Mesenchymal stem cell (in vitro differentiated cells and primary cell): ENCODE measurements around the gene STOX2.
"Not testable (repeated sequence)": the region's sequence is repeated elsewhere in the genome, so short reads cannot be mapped to it uniquely, and the experiment has no call there.

ENCODE experiments used
- DNase-seq: peaks from one replicate; pipeline ENCODE4 v3.0.0-alpha.2; 2013
- H2AFZ ChIP-seq: one replicate; pipeline ENCODE4 v1.6.1; 2013; ENCODE audit warnings: low read depth, mild to moderate bottlenecking, control low read depth, inconsistent platforms, low read length, moderate library complexity
- H2AK5ac ChIP-seq: 2 replicates; pipeline ENCODE4 v1.6.1; 2013; ENCODE audit warnings: low read length, moderate library complexity, mild to moderate bottlenecking, inconsistent platforms; ENCODE audit not compliant: severe bottlenecking
- H2BK120ac ChIP-seq: one replicate; pipeline ENCODE4 v1.6.1; 2013; ENCODE audit warnings: low read depth, mild to moderate bottlenecking, inconsistent platforms, low read length, moderate library complexity
- H2BK12ac ChIP-seq, 2 experiments: one replicate each; pipeline ENCODE4 v1.6.1; 2013; ENCODE audit warnings: inconsistent platforms in 2 of 2, low read length in 2 of 2, mild to moderate bottlenecking in 2 of 2, moderate library complexity in 2 of 2, control low read depth in 1 of 2
- H2BK15ac ChIP-seq: one replicate; pipeline ENCODE4 v1.6.1; 2013; ENCODE audit warnings: mild to moderate bottlenecking, low read depth, inconsistent platforms; ENCODE audit not compliant: poor library complexity, severe bottlenecking
- H2BK5ac ChIP-seq: 2 replicates; pipeline ENCODE4 v1.6.1; 2013; ENCODE audit warnings: low read depth, mild to moderate bottlenecking, low read length, control low read depth, inconsistent platforms; ENCODE audit not compliant: poor library complexity, severe bottlenecking
- H3K14ac ChIP-seq, 2 experiments: one replicate each; pipeline ENCODE4 v1.6.1; 2013; ENCODE audit warnings: inconsistent platforms in 2 of 2, low read length in 2 of 2, control low read depth in 1 of 2, mild to moderate bottlenecking in 1 of 2, moderate library complexity in 1 of 2
- H3K18ac ChIP-seq, 2 experiments: one replicate each; pipeline ENCODE4 v1.6.1; 2013; ENCODE audit warnings: inconsistent platforms in 2 of 2, low read length in 2 of 2, control low read depth in 1 of 2, low read depth in 1 of 2, mild to moderate bottlenecking in 1 of 2
- H3K23ac ChIP-seq, 2 experiments: one replicate each; pipeline ENCODE4 v1.6.1; 2013; ENCODE audit warnings: inconsistent platforms in 2 of 2, low read length in 2 of 2, mild to moderate bottlenecking in 2 of 2, moderate library complexity in 2 of 2, control low read depth in 1 of 2
- H3K27ac ChIP-seq: 2 replicates; pipeline ENCODE4 v1.5.1; 2013; ENCODE audit warnings: mild to moderate bottlenecking, moderate library complexity, low read length, control low read depth, inconsistent platforms; ENCODE audit not compliant: poor library complexity, severe bottlenecking
- H3K27me3 ChIP-seq, 2 experiments: 2 replicates each; pipeline versions ENCODE4 v1.6.1 to v1.7.0; 2013; ENCODE audit warnings: low read length in 2 of 2, mild to moderate bottlenecking in 2 of 2, moderate library complexity in 2 of 2, control low read depth in 1 of 2, inconsistent platforms in 1 of 2; ENCODE audit not compliant: control insufficient read depth in 1 of 2, insufficient read depth in 1 of 2
- H3K36me3 ChIP-seq, 2 experiments: 2 replicates each; pipeline versions ENCODE4 v1.6.1 to v1.7.0; 2013; ENCODE audit warnings: low read length in 2 of 2, control low read depth in 1 of 2, inconsistent platforms in 1 of 2, low read depth in 1 of 2, mild to moderate bottlenecking in 1 of 2; ENCODE audit not compliant: insufficient read depth in 2 of 2, control insufficient read depth in 1 of 2
- H3K4ac ChIP-seq, 2 experiments: one replicate each; pipeline ENCODE4 v1.6.1; 2013; ENCODE audit warnings: inconsistent platforms in 2 of 2, low read length in 2 of 2, mild to moderate bottlenecking in 2 of 2, moderate library complexity in 2 of 2, control low read depth in 1 of 2, low read depth in 1 of 2
- H3K4me1 ChIP-seq: 2 replicates; pipeline ENCODE4 v1.6.1; 2013; ENCODE audit warnings: low read depth, low read length, control low read depth; ENCODE audit not compliant: control insufficient read depth, insufficient read depth
- H3K4me2 ChIP-seq: 2 replicates; pipeline ENCODE4 v1.6.1; 2013; ENCODE audit warnings: low read length, mild to moderate bottlenecking, inconsistent platforms; ENCODE audit not compliant: poor library complexity, severe bottlenecking
- H3K4me3 ChIP-seq, 2 experiments: 2 replicates each; pipeline versions ENCODE4 v1.5.1 to v1.7.0; 2013; ENCODE audit warnings: low read length in 2 of 2, mild to moderate bottlenecking in 2 of 2, control low read depth in 1 of 2, low read depth in 1 of 2; ENCODE audit not compliant: insufficient read depth in 1 of 2
- H3K79me1 ChIP-seq: replicated peaks from 2 replicates; pipeline ENCODE4 v1.6.1; 2013; ENCODE audit warnings: mild to moderate bottlenecking, control low read depth, low read length, inconsistent platforms; ENCODE audit not compliant: poor library complexity, severe bottlenecking
- H3K9ac ChIP-seq: 2 replicates; pipeline ENCODE4 v1.7.0; 2013; ENCODE audit warnings: mild to moderate bottlenecking, low read length, moderate library complexity
- H3K9me3 ChIP-seq: 2 replicates; pipeline ENCODE4 v1.7.0; 2013; ENCODE audit warnings: mild to moderate bottlenecking, low read length; ENCODE audit not compliant: control insufficient read depth
- H4K8ac ChIP-seq: one replicate; pipeline ENCODE4 v1.6.1; 2013; ENCODE audit warnings: inconsistent platforms, mild to moderate bottlenecking, low read length, moderate library complexity
- H4K91ac ChIP-seq: one replicate; pipeline ENCODE4 v1.6.1; 2013; ENCODE audit warnings: mild to moderate bottlenecking, low read length, inconsistent platforms
- WGBS: methylation state at CpG from one replicate; pipeline ENCODE4 v1.1.7; 2013; ENCODE audit warnings: mixed read lengths; 5-methylcytosine and 5-hydroxymethylcytosine counted together

STOX2 gene

GRCh38 chr4:183952652-183953051 is 47.5 kb downstream of the STOX2 start:
- not testable (repeated sequence) for H4K91ac ChIP-seq, H2BK120ac ChIP-seq, H4K8ac ChIP-seq, H3K4me1 ChIP-seq, H2BK12ac ChIP-seq, H2AFZ ChIP-seq, H3K27me3 ChIP-seq, H3K4me2 ChIP-seq, H2AK5ac ChIP-seq, H3K79me1 ChIP-seq, H2BK5ac ChIP-seq, H2BK15ac ChIP-seq, DNase-seq, H3K18ac ChIP-seq, H3K14ac ChIP-seq, H3K9ac ChIP-seq, H3K4ac ChIP-seq, H3K23ac ChIP-seq, H3K27ac ChIP-seq, H3K4me3 ChIP-seq, H3K9me3 ChIP-seq, H3K36me3 ChIP-seq
- 86% methylated on average over 1 of the region's 1 CpG for WGBS

GRCh38 chr4:183959319-183960045 is 54.4 kb downstream of the STOX2 start:
- H3K27me3 ChIP-seq, result no peaks in the 10 kb centered on the region
- no peak overlapping the region for H3K4me2 ChIP-seq
- no peak overlapping the region for H3K18ac ChIP-seq
- H4K8ac ChIP-seq, result no peak overlapping the region
- no peak overlapping the region for H2BK15ac ChIP-seq
- no peak overlapping the region for H2AFZ ChIP-seq
- no peak overlapping the region for H4K91ac ChIP-seq
- H3K4me1 ChIP-seq, result peaks cover 2% of the 10 kb centered on the region
- H3K14ac ChIP-seq, result no peak overlapping the region
- H3K27ac ChIP-seq, result no peak overlapping the region
- H3K4me3 ChIP-seq, result peak overlapping the region in 1 of 2 experiments; percentile 64
- 84% methylated on average over 8 of the region's 10 CpGs for WGBS
- H3K79me1 ChIP-seq, result no peaks in the 10 kb centered on the region
- no peak overlapping the region for H3K23ac ChIP-seq
- no peak overlapping the region for H2BK5ac ChIP-seq
- H2BK12ac ChIP-seq, result no peak overlapping the region
- H2AK5ac ChIP-seq, result no peak overlapping the region
- H2BK120ac ChIP-seq, result no peak overlapping the region
- H3K9ac ChIP-seq, result peak overlapping the region; percentile 67
- no peak for DNase-seq
- H3K36me3 ChIP-seq, result no peaks in the 10 kb centered on the region
- H3K4ac ChIP-seq, result no peak overlapping the region
- H3K9me3 ChIP-seq, result no peaks in the 10 kb centered on the region

- no peak overlapping the region for H2BK15ac ChIP-seq
- 50% methylated on average over 5 of the region's 8 CpGs for WGBS
These were observed 54.9 kb downstream of the STOX2 start for GRCh38 chr4:183960046-183960420.

GRCh38 chr4:183960962-183961541 is 55.9 kb downstream of the STOX2 start:
- H3K9me3 ChIP-seq, result no peaks in the 10 kb centered on the region
- H3K23ac ChIP-seq, result no peak overlapping the region
- no peak overlapping the region for H3K27ac ChIP-seq
- H3K4me1 ChIP-seq, result peaks cover 2% of the 10 kb centered on the region
- WGBS, result 69% methylated on average over 7 of the region's 12 CpGs
- H2AFZ ChIP-seq, result no peak overlapping the region
- no peak overlapping the region for H4K8ac ChIP-seq
- no peaks in the 10 kb centered on the region for H3K36me3 ChIP-seq
- H3K9ac ChIP-seq, result peak overlapping the region; percentile 67
- no peak overlapping the region for H2AK5ac ChIP-seq
- no peaks in the 10 kb centered on the region for H3K79me1 ChIP-seq
- H4K91ac ChIP-seq, result no peak overlapping the region
- H3K14ac ChIP-seq, result no peak overlapping the region
- no peak overlapping the region for H3K18ac ChIP-seq
- no peak overlapping the region for H2BK5ac ChIP-seq
- H3K4me3 ChIP-seq, result no peak overlapping the region
- H3K4ac ChIP-seq, result no peak overlapping the region
- H3K27me3 ChIP-seq, result no peaks in the 10 kb centered on the region
- H2BK120ac ChIP-seq, result no peak overlapping the region
- H2BK12ac ChIP-seq, result no peak overlapping the region
- no peak overlapping the region for H2BK15ac ChIP-seq
- H3K4me2 ChIP-seq, result no peak overlapping the region
- no peak for DNase-seq

More at GRCh38 chr4:183960046-183960420, 54.9 kb downstream of the STOX2 start:
- Histone ChIP-seq H3K18ac (no peak overlapping the region), H3K4ac (no peak overlapping the region), H3K9me3 (no peaks in the 10 kb centered on the region), H3K23ac (no peak overlapping the region), H3K4me3 (peak overlapping the region in 1 of 2 experiments; percentile 64), H2BK120ac (no peak overlapping the region), H4K91ac (no peak overlapping the region), H3K36me3 (no peaks in the 10 kb centered on the region), H4K8ac (no peak overlapping the region), H3K27me3 (no peaks in the 10 kb centered on the region), H3K4me1 (peaks cover 2% of the 10 kb centered on the region), H2AK5ac (no peak overlapping the region), H3K79me1 (no peaks in the 10 kb centered on the region), H3K14ac (no peak overlapping the region), H2AFZ (no peak overlapping the region), H3K4me2 (no peak overlapping the region), H3K9ac (peak overlapping the region; percentile 67), H3K27ac (no peak overlapping the region), H2BK12ac (no peak overlapping the region), H2BK5ac (no peak overlapping the region)
- peak; percentile 1 for DNase-seq
